Measurements from ENCODE around the gene ITPR1.

The ITPR1 gene

GRCh38 chr3:4830586-4830914 is 337.4 kb downstream of the ITPR1 start:
- Histone ChIP-seq H3K27ac (ENCODE audit: extremely low read depth, low read depth, low read length) (no peak overlapping the region), H3K4me3 (ENCODE audit: low read depth, low read length) (no peak overlapping the region), H3K9me3 (ENCODE audit: control insufficient read depth, insufficient read depth, low read depth, low read length) (no peaks in the 10 kb centered on the region), H3K4me1 (ENCODE audit: control insufficient read depth, insufficient read depth, low read length) (peaks cover 3% of the 10 kb centered on the region), H3K36me3 (ENCODE audit: control insufficient read depth in 2 of 2, insufficient read depth in 1 of 2, low read length in 2 of 2) (no peaks in the 10 kb centered on the region)
- ChIA-PET CTCF (interaction anchor here (0.9 kb wide), 1 partner anchor 146 kb away, joined by 3 read pairs; no protein-coding TSS in a partner anchor), POLR2A (interaction anchor here (0.6 kb wide), 1 partner anchor 44 kb away, joined by 3 read pairs; no protein-coding TSS in a partner anchor)
- no peak for TF ChIP-seq ZBTB10 (tag by site-specific recombination; IDR thresholded peaks at IDR 0.05)
- no peak for TF ChIP-seq BCL6B (tag by site-specific recombination; IDR thresholded peaks at IDR 0.05)

- H3K27ac ChIP-seq (ENCODE audit: extremely low read depth, low read depth, low read length): no peak overlapping the region
- TF ChIP-seq ZNF292 (tag by site-specific recombination; IDR thresholded peaks at IDR 0.05; ENCODE audit: borderline replicate concordance, low read depth): no peak
- no peak for TF ChIP-seq ZNF449 (tag by site-specific recombination; IDR thresholded peaks at IDR 0.05)
- no peak for TF ChIP-seq ZNF140 (tag by site-specific recombination; IDR thresholded peaks at IDR 0.05)
- no peak for TF ChIP-seq MEIS1 (CRISPR knock-in tag; IDR thresholded peaks at IDR 0.05; ENCODE audit: borderline replicate concordance)
- no peak for TF ChIP-seq REPIN1 (tag by site-specific recombination; IDR thresholded peaks at IDR 0.05; ENCODE audit: low read depth)
- TF ChIP-seq ZSCAN5A (tag by site-specific recombination; IDR thresholded peaks at IDR 0.05): no peak
- no peak for TF ChIP-seq ZFP69B (tag by site-specific recombination; IDR thresholded peaks at IDR 0.05)
- no peak for TF ChIP-seq TRIM28 (IDR thresholded peaks at IDR 0.05; ENCODE audit: borderline replicate concordance, low read length)
- TF ChIP-seq ZNF433 (tag by site-specific recombination; IDR thresholded peaks at IDR 0.05; ENCODE audit: low read depth): no peak
- TF ChIP-seq ZNF624 (tag by site-specific recombination; IDR thresholded peaks at IDR 0.05): no peak
- no peak for TF ChIP-seq ZNF280C (tag by site-specific recombination; IDR thresholded peaks at IDR 0.05)
- no peak for TF ChIP-seq YY2 (tag by site-specific recombination; IDR thresholded peaks at IDR 0.05)
- no peak for TF ChIP-seq ZNF169 (tag by site-specific recombination; IDR thresholded peaks at IDR 0.05)
- TF ChIP-seq IKZF3 (tag by site-specific recombination; IDR thresholded peaks at IDR 0.05): no peak
- TF ChIP-seq ZNF266 (tag by site-specific recombination; IDR thresholded peaks at IDR 0.05; ENCODE audit: low read depth): no peak
- no peak for TF ChIP-seq HOXD13 (CRISPR knock-in tag; IDR thresholded peaks at IDR 0.05; ENCODE audit: borderline replicate concordance)
- TF ChIP-seq ZNF548 (tag by site-specific recombination; IDR thresholded peaks at IDR 0.05): no peak
- TF ChIP-seq ZNF324 (tag by site-specific recombination; IDR thresholded peaks at IDR 0.05): no peak
- H3K36me3 ChIP-seq (ENCODE audit: control insufficient read depth in 2 of 2, insufficient read depth in 1 of 2, low read length in 2 of 2): no peaks in the 10 kb centered on the region
- H3K9me3 ChIP-seq (ENCODE audit: control insufficient read depth, insufficient read depth, low read depth, low read length): no peaks in the 10 kb centered on the region
- CTCF ChIA-PET: interaction anchor here (0.6 to 0.7 kb wide), 3 partner anchors 127 to 226 kb away, joined by 3 to 4 read pairs (median 3); no protein-coding TSS in a partner anchor
- peaks cover 10% of the 10 kb centered on the region for H3K4me1 ChIP-seq (ENCODE audit: control insufficient read depth, insufficient read depth, low read length)
- POLR2A ChIA-PET: no interaction called here
- no peak overlapping the region for H3K4me3 ChIP-seq (ENCODE audit: low read depth, low read length)
Observed at GRCh38 chr3:4831580-4831950, 338.4 kb downstream of the ITPR1 start.

Data from HEK293 (cell line).